Epithelial cell of proximal tubule (primary cell): ENCODE results near the gene KDM3A. TPM values are rescaled to one million over a fixed set of nuclear protein-coding genes. Genes with fewer than 3 reads are reported as not detected.

Experiments used
- DNase-seq: peaks from one replicate; pipeline ENCODE4 v3.0.0-alpha.2; 2011; ENCODE audit warnings: low read depth
- H3K4me3 ChIP-seq: 2 replicates; pipeline ENCODE4 v1.5.1; 2011; ENCODE audit warnings: low read depth, mild to moderate bottlenecking, low read length
- CTCF ChIP-seq: conservative IDR thresholded peaks from 2 replicates; pipeline ENCODE4 v1.5.1; 2012; ENCODE audit warnings: low read depth, mild to moderate bottlenecking, low read length
- total RNA-seq: library from RNA; depleted of rRNA; stranded (reverse); fragments of >200 nt; gene quantifications from 2 replicates; pipeline ENCODE4 v1.2.3, GENCODE V29; 2015

KDM3A gene
- total RNA-seq, 1 donor from 2014 or later: 14.5 TPM

DNA sequence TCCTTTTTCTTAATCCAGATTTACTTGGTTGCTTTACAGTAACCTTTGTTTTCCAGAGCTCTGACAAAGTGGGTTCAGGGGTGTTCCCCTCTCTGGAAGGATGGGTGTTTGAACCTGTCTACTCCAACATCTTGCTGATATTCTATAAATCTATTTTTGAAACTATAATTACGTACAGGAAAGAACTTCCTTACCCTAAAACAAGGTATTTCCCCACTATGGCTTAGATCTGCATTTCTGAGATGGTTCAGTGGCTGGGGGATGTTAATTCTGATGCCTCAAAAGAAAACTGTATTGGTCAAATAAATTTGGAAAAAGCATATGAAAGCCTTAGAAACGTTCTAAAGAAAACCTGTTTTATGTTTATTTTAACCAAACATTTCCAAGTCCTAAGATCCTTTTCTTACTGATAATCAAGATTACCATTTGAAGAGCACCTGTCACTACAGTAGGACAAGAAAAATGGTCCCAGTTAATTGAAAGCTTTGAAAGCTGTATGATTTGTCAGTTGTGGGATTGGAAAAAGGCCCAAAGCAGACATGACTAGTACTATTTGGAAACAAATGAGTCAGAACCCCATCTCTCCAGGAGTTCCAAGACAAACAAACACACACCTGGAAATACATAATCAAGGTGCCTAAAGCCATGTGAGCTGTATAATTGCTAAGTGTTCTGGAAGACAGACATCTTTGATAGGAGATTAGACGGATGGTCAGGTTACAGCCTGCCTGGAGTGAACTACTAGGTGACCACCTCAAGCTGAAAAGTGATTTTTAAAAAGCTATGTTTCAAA lies 57.5 kb downstream of the KDM3A start:
- TF ChIP-seq CTCF: no peak
- DNase-seq: no peak
- H3K4me3 ChIP-seq: no peak overlapping the region

GRCh38 chr2:86499326-86499725 lies 58.2 kb downstream of the KDM3A start:
- no peak for TF ChIP-seq CTCF
- DNase-seq: no peak
- no peak overlapping the region for H3K4me3 ChIP-seq

DNA sequence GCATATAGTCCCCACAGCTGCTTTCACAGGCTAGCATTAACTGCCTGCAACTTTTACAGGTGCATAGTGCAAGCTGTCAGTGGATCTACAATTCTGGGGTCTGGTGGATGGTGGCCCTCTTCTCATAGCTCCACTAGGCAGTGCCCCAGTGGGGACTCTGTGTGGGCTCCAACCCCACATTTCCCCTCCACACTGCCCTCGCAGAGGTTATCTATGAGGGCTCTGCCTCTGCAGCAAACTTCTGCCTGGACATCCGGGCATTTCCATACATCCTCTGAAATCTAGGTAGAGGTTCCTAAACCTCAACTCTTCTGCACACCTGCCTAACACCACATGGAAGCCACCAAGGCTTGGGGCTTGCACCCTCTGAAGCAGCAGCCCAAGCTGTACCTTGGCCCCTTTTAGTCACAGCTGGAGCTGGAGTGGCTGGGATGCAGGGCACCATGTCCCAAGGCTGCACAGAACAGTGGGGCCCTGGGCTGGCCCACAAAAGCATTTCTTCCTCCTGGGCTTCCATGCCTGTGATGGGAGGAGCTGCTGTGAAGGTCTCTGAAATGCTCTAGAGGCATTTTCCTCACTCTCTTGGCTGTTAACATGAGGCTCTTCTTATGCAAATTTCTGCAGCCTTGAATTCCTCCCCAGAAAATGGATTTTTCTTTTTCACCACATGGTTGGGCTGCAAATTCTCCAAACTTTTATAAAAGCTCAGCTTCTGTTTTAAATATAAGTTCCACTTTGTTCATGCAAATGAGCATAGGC lies 59.3 kb downstream of the KDM3A start:
- no peak overlapping the region for H3K4me3 ChIP-seq
- TF ChIP-seq CTCF: no peak
- DNase-seq: no peak

- DNase-seq: no peak
- no peak for TF ChIP-seq CTCF
Measured at GRCh38 chr2:86507600-86507999, 66.4 kb downstream of the KDM3A start.

GRCh38 chr2:86510436-86510933 lies 69.3 kb downstream of the KDM3A start:
- no peak for TF ChIP-seq CTCF
- DNase-seq: no peak
- no peak overlapping the region for H3K4me3 ChIP-seq

More at GRCh38 chr2:86507600-86507999, 66.4 kb downstream of the KDM3A start:
- H3K4me3 ChIP-seq: no peak overlapping the region

DNA sequence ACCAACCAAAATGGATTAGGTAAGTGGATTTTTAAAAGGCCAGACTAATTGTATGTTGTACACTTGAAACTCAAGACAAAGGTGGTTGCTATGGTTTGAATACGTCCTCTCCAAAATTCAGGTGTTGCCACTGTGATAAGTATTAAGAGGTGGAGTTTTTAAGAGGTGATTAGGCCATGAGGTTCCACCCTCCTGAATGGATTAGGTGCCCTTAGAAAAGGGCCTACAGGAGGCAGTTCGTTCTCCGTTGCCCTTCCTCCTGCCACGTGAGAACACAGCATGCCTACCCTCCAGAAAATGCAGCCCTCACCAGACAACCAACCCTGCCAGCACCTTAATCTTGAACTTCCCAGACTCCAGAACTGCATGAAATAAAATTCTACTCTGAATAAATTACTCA lies 70.9 kb downstream of the KDM3A start:
- no peak overlapping the region for H3K4me3 ChIP-seq
- no peak for DNase-seq
- no peak for TF ChIP-seq CTCF

DNA sequence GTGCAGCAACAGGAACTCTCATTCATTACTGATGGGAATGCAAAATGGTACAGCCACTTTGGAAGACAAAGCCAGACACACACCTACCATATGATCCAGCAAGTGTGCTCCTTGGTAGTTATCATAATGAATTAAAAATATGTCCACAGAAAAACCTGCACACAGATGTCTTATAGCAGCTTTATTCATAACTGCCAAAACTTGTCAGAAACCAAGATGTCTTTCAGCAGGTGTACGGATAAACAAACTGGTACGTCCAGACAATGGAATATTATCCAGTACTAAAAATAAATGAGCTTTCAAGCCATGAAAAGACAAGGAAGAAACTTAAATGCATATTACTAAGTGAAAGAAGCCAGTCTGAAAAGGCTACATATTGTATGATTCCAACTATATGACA lies 71.7 kb downstream of the KDM3A start:
- DNase-seq: no peak
- TF ChIP-seq CTCF: no peak
- no peak overlapping the region for H3K4me3 ChIP-seq
